ENCODE measurements around the gene ADIPOR2. TPM values are rescaled to one million over a fixed set of nuclear protein-coding genes. Genes with fewer than 3 reads are reported as not detected.
A peak's percentile ranks its signal among the peaks of the same experiment; 100 is the strongest.

ADIPOR2 gene
- polyA plus RNA-seq, 3 donors = 3.9 to 14.6 (median 6.2) TPM

DNA sequence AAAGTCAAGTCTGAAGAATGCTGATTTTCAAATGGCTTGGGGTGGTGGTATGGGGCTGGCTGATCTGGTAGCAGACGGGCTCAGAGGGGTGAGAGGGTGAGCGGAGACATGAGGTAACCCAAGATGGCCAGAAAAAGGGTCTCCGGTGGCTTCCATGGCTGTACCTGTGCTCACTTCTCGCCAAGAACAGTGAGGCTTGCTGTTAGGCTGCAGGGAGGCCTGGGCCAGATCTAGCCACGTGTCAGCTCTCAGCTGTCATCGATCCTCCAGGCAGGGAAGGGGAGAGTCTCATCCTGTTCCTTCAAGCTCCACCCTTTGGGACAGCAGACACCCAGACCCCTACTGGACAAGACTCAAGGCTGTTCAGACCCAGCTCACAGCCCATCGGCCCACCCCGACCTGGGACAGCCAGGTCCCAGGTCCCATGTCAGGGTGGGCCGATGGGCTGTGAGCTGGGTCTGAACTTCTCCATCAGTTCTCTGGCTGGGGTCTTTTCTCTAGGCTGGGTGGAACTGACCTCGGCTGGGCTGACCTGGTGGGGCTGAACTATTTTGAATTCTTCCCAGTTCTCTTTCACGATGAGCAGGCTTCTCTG, 138.5 kb downstream of the ADIPOR2 start:
- peaks cover 0 to 2% (median 0%) of the 10 kb centered on the region in 7 donors for H3K9me3 Mint-ChIP-seq
- Histone ChIP-seq H3K79me2 (ENCODE audit: insufficient read depth, low read length) (no peaks in the 10 kb centered on the region), H3K27ac (ENCODE audit: low read depth in 1 of 2, low read length in 2 of 2) (no peak overlapping the region), H3K4me3 (replicated peaks in 1 of 3; ENCODE audit: low read depth in 2 of 3, low read length in 3 of 3) (no peak overlapping the region), H2AFZ (ENCODE audit: insufficient read depth, low read depth, low read length, poor library complexity, severe bottlenecking) (no peak overlapping the region), H3K36me3 (replicated peaks in 1 of 2; ENCODE audit: control insufficient read depth in 1 of 2, insufficient read depth in 2 of 2, low read length in 2 of 2) (no peaks in the 10 kb centered on the region), H3K4me2 (replicated peaks; ENCODE audit: extremely low read depth, low read length, poor library complexity, severe bottlenecking) (no peak overlapping the region), H3K9me3 (replicated peaks in 1 of 2; ENCODE audit: control insufficient read depth in 1 of 2, insufficient read depth in 1 of 2, low read length in 2 of 2) (no peaks in the 10 kb centered on the region), H3K27me3 (ENCODE audit: control insufficient read depth in 2 of 2, insufficient read depth in 2 of 2, low read length in 2 of 2) (peaks cover 2 to 29% of the 10 kb centered on the region in 2 donors), H3K4me1 (ENCODE audit: control insufficient read depth in 1 of 2, insufficient read depth in 2 of 2, low read length in 2 of 2) (no peaks in the 10 kb centered on the region), H3K9ac (ENCODE audit: insufficient read depth, low read length, poor library complexity, severe bottlenecking) (no peak overlapping the region), H4K20me1 (ENCODE audit: insufficient read depth, low read length) (no peaks in the 10 kb centered on the region)
- no peak overlapping the region for H3K4me3 Mint-ChIP-seq
- intact Hi-C loops (cut with micrococcal nuclease) = no loop called here
- TF ChIP-seq, protein P1, sequence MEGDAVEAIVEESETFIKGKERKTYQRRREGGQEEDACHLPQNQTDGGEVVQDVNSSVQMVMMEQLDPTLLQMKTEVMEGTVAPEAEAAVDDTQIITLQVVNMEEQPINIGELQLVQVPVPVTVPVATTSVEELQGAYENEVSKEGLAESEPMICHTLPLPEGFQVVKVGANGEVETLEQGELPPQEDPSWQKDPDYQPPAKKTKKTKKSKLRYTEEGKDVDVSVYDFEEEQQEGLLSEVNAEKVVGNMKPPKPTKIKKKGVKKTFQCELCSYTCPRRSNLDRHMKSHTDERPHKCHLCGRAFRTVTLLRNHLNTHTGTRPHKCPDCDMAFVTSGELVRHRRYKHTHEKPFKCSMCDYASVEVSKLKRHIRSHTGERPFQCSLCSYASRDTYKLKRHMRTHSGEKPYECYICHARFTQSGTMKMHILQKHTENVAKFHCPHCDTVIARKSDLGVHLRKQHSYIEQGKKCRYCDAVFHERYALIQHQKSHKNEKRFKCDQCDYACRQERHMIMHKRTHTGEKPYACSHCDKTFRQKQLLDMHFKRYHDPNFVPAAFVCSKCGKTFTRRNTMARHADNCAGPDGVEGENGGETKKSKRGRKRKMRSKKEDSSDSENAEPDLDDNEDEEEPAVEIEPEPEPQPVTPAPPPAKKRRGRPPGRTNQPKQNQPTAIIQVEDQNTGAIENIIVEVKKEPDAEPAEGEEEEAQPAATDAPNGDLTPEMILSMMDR (IDR thresholded peaks at IDR 0.05) = no peak
- DNase-seq = no peak
- 91% methylated on average over 10 of the region's 11 CpGs for WGBS (ENCODE audit: insufficient coverage)
- no peaks in the 10 kb centered on the region for H3K36me3 Mint-ChIP-seq
- peaks cover 5% of the 10 kb centered on the region for H3K4me1 Mint-ChIP-seq
- H3K27me3 Mint-ChIP-seq (ENCODE audit: low read depth in 3 of 3) = peaks cover 25 to 37% (median 29%) of the 10 kb centered on the region in 3 donors
- H3K27ac Mint-ChIP-seq = no peak overlapping the region

DNA sequence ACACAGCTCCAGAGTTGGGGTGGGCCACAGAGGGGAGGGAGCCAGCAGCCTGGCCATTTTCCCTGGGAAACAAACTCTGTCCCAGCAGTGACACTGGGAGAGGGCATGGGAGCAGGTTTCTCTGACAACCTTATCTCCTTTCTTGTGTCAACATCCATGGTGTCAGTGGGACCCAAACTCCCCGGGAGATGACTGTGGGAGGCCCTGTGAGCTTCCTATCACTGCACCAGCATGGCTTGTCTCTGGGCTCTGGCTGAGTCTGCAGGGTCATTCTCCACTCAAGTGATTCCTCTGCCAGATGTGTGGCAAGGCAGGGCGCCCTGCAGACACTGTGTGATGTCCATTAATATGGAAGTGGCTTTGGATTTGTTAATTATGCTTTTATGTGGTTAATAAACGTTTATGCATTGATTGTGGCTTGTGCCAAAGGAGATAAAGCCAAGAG, 139.6 kb downstream of the ADIPOR2 start:
- no peaks in the 10 kb centered on the region for H3K79me2 ChIP-seq (ENCODE audit: insufficient read depth, low read length)
- no peaks in the 10 kb centered on the region for H4K20me1 ChIP-seq (ENCODE audit: insufficient read depth, low read length)
- Mint-ChIP-seq H3K27me3 (ENCODE audit: low read depth in 3 of 3) (peaks cover 24 to 37% (median 32%) of the 10 kb centered on the region in 3 donors), H3K9me3 (peaks cover 0 to 2% (median 0%) of the 10 kb centered on the region in 7 donors), H3K27ac (no peak overlapping the region), H3K4me1 (peaks cover 7% of the 10 kb centered on the region), H3K36me3 (no peaks in the 10 kb centered on the region), H3K4me3 (peak overlapping the region in 1 of 2 donors; percentile 71)
- H3K27ac ChIP-seq (ENCODE audit: low read depth in 1 of 2, low read length in 2 of 2) = no peak overlapping the region
- H2AFZ ChIP-seq (ENCODE audit: insufficient read depth, low read depth, low read length, poor library complexity, severe bottlenecking) = no peak overlapping the region
- peaks cover 2 to 29% of the 10 kb centered on the region in 2 donors for H3K27me3 ChIP-seq (ENCODE audit: control insufficient read depth in 2 of 2, insufficient read depth in 2 of 2, low read length in 2 of 2)
- intact Hi-C loops (cut with micrococcal nuclease) = no loop called here
- no peak overlapping the region for H3K9ac ChIP-seq (ENCODE audit: insufficient read depth, low read length, poor library complexity, severe bottlenecking)
- DNase-seq = no peak
- no peak overlapping the region for H3K4me3 ChIP-seq (replicated peaks in 1 of 3; ENCODE audit: low read depth in 2 of 3, low read length in 3 of 3)
- no peaks in the 10 kb centered on the region for H3K36me3 ChIP-seq (replicated peaks in 1 of 2; ENCODE audit: control insufficient read depth in 1 of 2, insufficient read depth in 2 of 2, low read length in 2 of 2)
- H3K4me2 ChIP-seq (replicated peaks; ENCODE audit: extremely low read depth, low read length, poor library complexity, severe bottlenecking) = no peak overlapping the region
- 72% methylated on average over 3 of the region's 3 CpGs for WGBS (ENCODE audit: insufficient coverage)
- TF ChIP-seq, protein P1 (IDR thresholded peaks at IDR 0.05) = no peak
- no peaks in the 10 kb centered on the region for H3K9me3 ChIP-seq (replicated peaks in 1 of 2; ENCODE audit: control insufficient read depth in 1 of 2, insufficient read depth in 1 of 2, low read length in 2 of 2)
- H3K4me1 ChIP-seq (ENCODE audit: control insufficient read depth in 1 of 2, insufficient read depth in 2 of 2, low read length in 2 of 2) = no peaks in the 10 kb centered on the region
